C4-2B (cell line): ENCODE data around the gene NSUN5.
"Not testable (repeated sequence)": the region's sequence is repeated elsewhere in the genome, so short reads cannot be mapped to it uniquely, and the experiment has no call there.

Experiments
- H3K27ac ChIP-seq: fragments of 450-650 bp; 2 replicates; pipeline ENCODE4 v1.5.1; 2017
- ZFX ChIP-seq: fragments of 450-650 bp; IDR thresholded peaks from 2 replicates; pipeline ENCODE4 v1.6.1; 2017
- TF ChIP-seq, protein P1 (sequence below): fragments of 450-650 bp; conservative IDR thresholded peaks from 2 replicates; pipeline ENCODE4 v1.5.1; 2017; ENCODE audit warnings: mild to moderate bottlenecking

The NSUN5 gene

GRCh38 chr7:73338321-73338720 is 29.7 kb upstream of the NSUN5 start:
- TF ChIP-seq, protein P1, sequence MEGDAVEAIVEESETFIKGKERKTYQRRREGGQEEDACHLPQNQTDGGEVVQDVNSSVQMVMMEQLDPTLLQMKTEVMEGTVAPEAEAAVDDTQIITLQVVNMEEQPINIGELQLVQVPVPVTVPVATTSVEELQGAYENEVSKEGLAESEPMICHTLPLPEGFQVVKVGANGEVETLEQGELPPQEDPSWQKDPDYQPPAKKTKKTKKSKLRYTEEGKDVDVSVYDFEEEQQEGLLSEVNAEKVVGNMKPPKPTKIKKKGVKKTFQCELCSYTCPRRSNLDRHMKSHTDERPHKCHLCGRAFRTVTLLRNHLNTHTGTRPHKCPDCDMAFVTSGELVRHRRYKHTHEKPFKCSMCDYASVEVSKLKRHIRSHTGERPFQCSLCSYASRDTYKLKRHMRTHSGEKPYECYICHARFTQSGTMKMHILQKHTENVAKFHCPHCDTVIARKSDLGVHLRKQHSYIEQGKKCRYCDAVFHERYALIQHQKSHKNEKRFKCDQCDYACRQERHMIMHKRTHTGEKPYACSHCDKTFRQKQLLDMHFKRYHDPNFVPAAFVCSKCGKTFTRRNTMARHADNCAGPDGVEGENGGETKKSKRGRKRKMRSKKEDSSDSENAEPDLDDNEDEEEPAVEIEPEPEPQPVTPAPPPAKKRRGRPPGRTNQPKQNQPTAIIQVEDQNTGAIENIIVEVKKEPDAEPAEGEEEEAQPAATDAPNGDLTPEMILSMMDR = no peak
- TF ChIP-seq ZFX = no peak
- H3K27ac ChIP-seq = no peak overlapping the region

GRCh38 chr7:73332447-73332846 is 23.8 kb upstream of the NSUN5 start:
- TF ChIP-seq, protein P1 = no peak
- TF ChIP-seq ZFX = no peak
- H3K27ac ChIP-seq = no peak overlapping the region

- TF ChIP-seq ZFX = no peak
- TF ChIP-seq, protein P1 = no peak
These were observed 22.1 kb upstream of the NSUN5 start for GRCh38 chr7:73330772-73331171.

GRCh38 chr7:73329861-73330581 is 21.4 kb upstream of the NSUN5 start:
- TF ChIP-seq ZFX = no peak
- TF ChIP-seq, protein P1 = no peak

More at GRCh38 chr7:73330772-73331171, 22.1 kb upstream of the NSUN5 start:
- no peak overlapping the region for H3K27ac ChIP-seq

GRCh38 chr7:73328696-73329095 is 20.1 kb upstream of the NSUN5 start:
- TF ChIP-seq ZFX = no peak
- TF ChIP-seq, protein P1 = no peak
- H3K27ac ChIP-seq = no peak overlapping the region

More at GRCh38 chr7:73329861-73330581, 21.4 kb upstream of the NSUN5 start:
- no peak overlapping the region for H3K27ac ChIP-seq

DNA sequence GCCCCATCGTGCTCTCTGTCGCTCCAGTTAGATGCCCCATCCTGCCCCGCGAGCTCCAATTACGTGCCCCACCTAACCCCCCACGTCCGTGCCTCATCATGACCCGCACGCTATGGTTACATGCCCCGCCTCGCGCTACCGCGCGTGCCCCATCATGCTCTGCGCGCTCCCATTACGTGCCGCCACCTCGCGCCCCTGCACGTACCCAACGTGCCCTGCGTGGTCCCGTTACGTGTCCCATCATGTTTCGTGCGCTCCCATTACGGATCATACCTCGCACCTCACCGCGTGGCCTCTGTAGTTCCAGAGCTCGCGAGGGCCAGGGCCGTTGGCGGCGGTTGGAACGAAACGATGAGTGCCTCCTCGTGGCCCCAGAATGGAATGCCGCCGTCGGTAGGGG is 19.3 kb upstream of the NSUN5 start, which contains the start of the genes FKBP6 and TRIM50:
TSS of gene FKBP6 (plus strand) at position 240 of the 400 bp plus-strand sequence. CDS start 268 bp downstream, outside the sequence.
TSS of gene TRIM50 (minus strand) at position 161 of the 400 bp plus-strand sequence. CDS start 3,295 bp downstream, outside the sequence.
- not testable (repeated sequence) for H3K27ac ChIP-seq

DNA sequence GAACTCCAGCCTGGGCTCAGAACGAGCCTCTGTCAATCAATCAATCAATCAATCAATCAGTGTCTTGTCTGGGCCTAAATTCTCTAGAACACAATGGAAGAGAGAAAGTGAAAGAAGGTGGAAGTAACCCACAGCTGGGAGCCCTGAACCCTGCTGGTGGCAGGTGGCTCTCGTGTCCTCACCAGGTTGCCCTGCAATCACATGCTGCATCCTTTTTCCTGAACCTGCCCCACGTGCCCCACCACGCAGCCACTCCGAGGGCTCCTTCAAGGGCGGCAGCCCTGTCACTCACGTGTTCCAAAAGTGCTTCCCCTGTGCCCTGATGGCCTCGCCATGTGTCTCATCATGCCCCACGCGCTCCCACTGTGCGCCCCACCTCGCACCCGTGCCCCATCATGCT is 18.8 kb upstream of the NSUN5 start:
- not testable (repeated sequence) for H3K27ac ChIP-seq

DNA sequence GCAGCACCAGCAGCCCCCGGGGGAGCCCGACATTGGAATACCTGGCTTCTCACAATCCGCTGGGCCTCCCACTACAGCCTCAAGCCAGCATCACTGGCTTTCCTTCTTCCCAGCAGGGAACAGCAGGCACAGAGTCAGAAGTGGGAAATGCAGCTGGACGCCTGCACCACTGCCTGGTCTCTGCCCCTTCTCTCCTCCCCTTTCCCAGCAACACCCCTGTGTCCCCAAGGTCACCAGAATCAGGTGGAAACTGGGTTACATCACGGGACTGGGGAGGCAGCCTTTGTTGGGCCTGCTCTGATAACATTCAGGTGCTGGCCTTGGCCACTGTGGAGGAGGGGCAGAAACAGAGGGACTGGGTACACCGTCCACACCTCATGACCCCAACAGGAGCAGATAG is 16.8 kb upstream of the NSUN5 start:
- H3K27ac ChIP-seq = not testable (repeated sequence)
